Renal cortex interstitium (tissue), 11 donors: ENCODE measurements around the gene DCLK1. TPM values are rescaled to one million over a fixed set of nuclear protein-coding genes. Genes with fewer than 3 reads are reported as not detected.
A peak's percentile ranks its signal among the peaks of the same experiment; 100 is the strongest.
"Not testable (repeated sequence)": the region's sequence is repeated elsewhere in the genome, so short reads cannot be mapped to it uniquely, and the experiment has no call there.

Experiments
- DNase-seq, 11 donors: peaks; one replicate each; pipeline ENCODE4 v3.0.0-alpha.2; 2013; ENCODE audit warnings: low read depth in 9 of 11, low spot score in 4 of 11; ENCODE audit errors: extremely low read depth in 1 of 11
- polyA plus RNA-seq, 3 donors: library from polyadenylated mRNA; unstranded; fragments of 120-200 nt; gene quantifications; one replicate each; pipeline ENCODE4 v1.2.1, GENCODE V29; 2013; ENCODE audit not compliant: insufficient read length in 3 of 3

The DCLK1 gene
- polyA plus RNA-seq, 3 donors: 5.2 to 6.4 (median 5.8) TPM

- DNase-seq: peak in 2 of 11 donors; percentile 2 to 8
Observed at GRCh38 chr13:36096461-36097416, 34.4 kb downstream of the DCLK1 start.

GRCh38 chr13:36094478-36094877, 36.7 kb downstream of the DCLK1 start:
- no peak for DNase-seq

GRCh38 chr13:36090592-36090991, 40.6 kb downstream of the DCLK1 start:
- no peak for DNase-seq

- no peak for DNase-seq
Observed at GRCh38 chr13:36089130-36089647, 42.0 kb downstream of the DCLK1 start.

- no peak for DNase-seq
Observed at GRCh38 chr13:36088463-36088862, 42.7 kb downstream of the DCLK1 start.

GRCh38 chr13:36088001-36088400, 43.2 kb downstream of the DCLK1 start:
- no peak for DNase-seq

GRCh38 chr13:36086117-36086516, 45.1 kb downstream of the DCLK1 start:
- no peak for DNase-seq

GRCh38 chr13:36084131-36084530, 47.1 kb downstream of the DCLK1 start:
- no peak for DNase-seq

- DNase-seq: no peak
Observed at GRCh38 chr13:36082806-36083205, 48.4 kb downstream of the DCLK1 start.

GRCh38 chr13:36082396-36082795, 48.8 kb downstream of the DCLK1 start:
- no peak for DNase-seq

- DNase-seq: no peak
Observed at GRCh38 chr13:36076211-36076610, 55.0 kb downstream of the DCLK1 start.

- no peak for DNase-seq
Observed at GRCh38 chr13:36074659-36075058, 56.5 kb downstream of the DCLK1 start.

- DNase-seq: no peak
Observed at GRCh38 chr13:36072152-36072935, 58.8 kb downstream of the DCLK1 start.

- DNase-seq: not testable (repeated sequence)
Observed at GRCh38 chr13:36070504-36071192, 60.5 kb downstream of the DCLK1 start.

GRCh38 chr13:36069881-36070366, 61.3 kb downstream of the DCLK1 start:
- no peak for DNase-seq

- DNase-seq: no peak
Observed at GRCh38 chr13:36068991-36069390, 62.2 kb downstream of the DCLK1 start.

- no peak for DNase-seq
Observed at GRCh38 chr13:36068566-36068965, 62.6 kb downstream of the DCLK1 start.

- no peak for DNase-seq
Observed at GRCh38 chr13:36067746-36068381, 63.3 kb downstream of the DCLK1 start.

GRCh38 chr13:36062249-36062648, 68.9 kb downstream of the DCLK1 start:
- no peak for DNase-seq
